Karpas-422 (cell line): ENCODE data around the gene KLRF2. TPM values are rescaled to one million over a fixed set of nuclear protein-coding genes. Genes with fewer than 3 reads are reported as not detected.
"Not testable (repeated sequence)": the region's sequence is repeated elsewhere in the genome, so short reads cannot be mapped to it uniquely, and the experiment has no call there.

Experiments
- DNase-seq: peaks from one replicate; pipeline ENCODE4 v3.0.0-alpha.2; 2015
- H2AFZ ChIP-seq: fragments of 200-600 bp; sonication (generic); 2 replicates; pipeline ENCODE4 v1.6.1; 2014; ENCODE audit warnings: antibody characterized with exemption, low read length, mixed read lengths
- H3K27ac ChIP-seq: fragments of 200-600 bp; sonication (generic); 2 replicates; pipeline ENCODE4 v1.5.1; 2014; ENCODE audit warnings: mild to moderate bottlenecking, low read length, moderate library complexity
- H3K27me3 ChIP-seq: fragments of 200-600 bp; sonication (generic); 2 replicates; pipeline ENCODE4 v1.6.1; 2014; ENCODE audit warnings: low read length, mixed read lengths
- H3K36me3 ChIP-seq: fragments of 200-600 bp; sonication (generic); 2 replicates; pipeline ENCODE4 v1.6.1; 2014; ENCODE audit warnings: low read length, mixed read lengths; ENCODE audit not compliant: insufficient read depth
- H3K4me1 ChIP-seq: fragments of 200-600 bp; sonication (generic); 2 replicates; pipeline ENCODE4 v1.6.1; 2014; ENCODE audit warnings: mild to moderate bottlenecking, low read length, mixed read lengths
- H3K4me2 ChIP-seq: fragments of 200-600 bp; sonication (generic); 2 replicates; pipeline ENCODE4 v1.6.1; 2014; ENCODE audit warnings: low read length, low read depth, mild to moderate bottlenecking; ENCODE audit not compliant: poor library complexity, severe bottlenecking
- H3K4me3 ChIP-seq: fragments of 200-600 bp; sonication (generic); 2 replicates; pipeline ENCODE4 v1.5.1; 2014; ENCODE audit warnings: mild to moderate bottlenecking, antibody characterized with exemption, low read length, mixed read lengths
- H3K79me2 ChIP-seq: fragments of 200-600 bp; sonication (generic); 2 replicates; pipeline ENCODE4 v1.6.1; 2014; ENCODE audit warnings: mild to moderate bottlenecking, low read length, mixed read lengths
- H3K9ac ChIP-seq: fragments of 200-600 bp; sonication (generic); 2 replicates; pipeline ENCODE4 v1.6.0; 2014; ENCODE audit warnings: low read length
- H3K9me2 ChIP-seq: fragments of 200-600 bp; sonication (generic), shearing (Covaris generic); replicated peaks from 2 replicates; pipeline ENCODE4 v1.6.0; 2014; ENCODE audit warnings: mild to moderate bottlenecking, low read length, moderate library complexity; ENCODE audit not compliant: insufficient read depth
- H3K9me3 ChIP-seq: fragments of 300-700, 200-600 bp; sonication (generic); 2 replicates; pipeline ENCODE4 v1.6.1; 2014; ENCODE audit warnings: low read length, mixed read lengths
- H4K20me1 ChIP-seq: fragments of 200-600 bp; sonication (generic); 2 replicates; pipeline ENCODE4 v1.6.1; 2014; ENCODE audit warnings: mild to moderate bottlenecking, antibody characterized with exemption, low read length, low read depth; ENCODE audit not compliant: insufficient read depth
- total RNA-seq: library from RNA; depleted of rRNA; stranded (reverse); fragments of >200 nt; shearing (Covaris generic); gene quantifications from 2 replicates; pipeline ENCODE4 v1.2.3, GENCODE V29; 2014; ENCODE audit warnings: low replicate concordance

Gene KLRF2
- total RNA-seq, 1 experiment from 2014 or later = not detected

DNA sequence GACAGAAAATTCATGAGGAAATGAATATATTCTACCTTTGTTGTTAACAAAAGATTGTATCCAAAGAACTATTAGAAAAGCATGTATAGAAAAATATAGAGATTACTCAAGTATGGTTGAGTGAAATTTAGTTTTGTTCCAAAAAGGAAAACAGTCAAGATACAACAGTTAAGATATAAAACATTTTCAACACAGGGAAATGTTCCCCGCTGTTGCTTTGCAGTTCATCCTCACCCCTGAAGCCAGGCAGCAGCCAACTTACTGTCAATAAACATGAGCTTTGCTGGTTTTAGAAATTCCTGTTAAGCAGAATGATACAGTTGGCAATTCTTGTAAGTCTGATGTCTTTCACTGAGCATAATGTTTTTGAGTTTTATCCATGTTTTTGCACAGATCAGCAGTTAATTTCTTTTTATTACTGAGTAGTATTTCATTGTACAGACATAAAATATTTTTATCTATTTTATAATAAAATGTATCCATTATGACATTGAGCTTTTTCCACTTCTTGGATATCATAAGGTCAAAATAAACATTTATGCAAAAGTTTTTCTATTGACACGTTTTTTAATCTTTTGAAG, 10.9 kb upstream of the KLRF2 start:
- no peaks in the 10 kb centered on the region for H4K20me1 ChIP-seq
- peak overlapping the region; percentile 51; the same call in 1 of the 2 replicates for H3K4me3 ChIP-seq
- H3K79me2 ChIP-seq = no peaks in the 10 kb centered on the region
- H3K9me3 ChIP-seq = no peaks in the 10 kb centered on the region
- H3K27ac ChIP-seq = no peak overlapping the region
- no peak for DNase-seq
- 0 out of 2 replicates have a peak, but pooled peaks cover 2% of the 10 kb centered on the region for H3K27me3 ChIP-seq
- H3K9ac ChIP-seq = peak overlapping the region; percentile 40; the same call in 1 of the 2 replicates
- H3K36me3 ChIP-seq = no peaks in the 10 kb centered on the region
- no peaks in the 10 kb centered on the region for H3K9me2 ChIP-seq
- H2AFZ ChIP-seq = peak overlapping the region; percentile 72
- peaks cover 16% of the 10 kb centered on the region for H3K4me1 ChIP-seq
- H3K4me2 ChIP-seq = peak overlapping the region; percentile 69

DNA sequence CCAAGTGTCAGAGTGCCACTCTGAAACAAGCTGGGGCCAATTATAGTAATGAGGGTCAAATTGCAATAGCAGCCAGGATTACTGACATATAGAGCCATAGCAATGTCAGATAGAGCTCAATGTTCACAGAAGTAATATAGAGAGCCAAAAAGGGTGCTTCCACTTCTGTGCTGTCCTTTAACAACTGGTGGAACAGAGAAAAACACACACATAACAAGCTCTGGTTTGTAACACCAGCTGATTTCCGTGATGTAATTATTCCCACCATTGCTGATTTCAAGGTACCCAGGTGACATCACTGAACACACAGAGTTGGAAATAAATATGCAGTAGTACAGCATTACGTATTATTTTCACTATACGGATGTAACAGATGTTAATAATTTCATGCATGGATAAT, 9.1 kb upstream of the KLRF2 start:
- no peak overlapping the region for H3K4me3 ChIP-seq
- H3K27ac ChIP-seq = no peak overlapping the region
- no peak overlapping the region for H2AFZ ChIP-seq
- no peaks in the 10 kb centered on the region for H3K9me3 ChIP-seq
- H3K9me2 ChIP-seq = no peaks in the 10 kb centered on the region
- H3K4me1 ChIP-seq = peaks cover 14% of the 10 kb centered on the region
- no peak overlapping the region for H3K9ac ChIP-seq
- 0 out of 2 replicates have a peak, but pooled peaks cover 2% of the 10 kb centered on the region for H3K27me3 ChIP-seq
- no peak overlapping the region for H3K4me2 ChIP-seq
- no peaks in the 10 kb centered on the region for H4K20me1 ChIP-seq
- no peaks in the 10 kb centered on the region for H3K36me3 ChIP-seq
- no peaks in the 10 kb centered on the region for H3K79me2 ChIP-seq
- DNase-seq = no peak

DNA sequence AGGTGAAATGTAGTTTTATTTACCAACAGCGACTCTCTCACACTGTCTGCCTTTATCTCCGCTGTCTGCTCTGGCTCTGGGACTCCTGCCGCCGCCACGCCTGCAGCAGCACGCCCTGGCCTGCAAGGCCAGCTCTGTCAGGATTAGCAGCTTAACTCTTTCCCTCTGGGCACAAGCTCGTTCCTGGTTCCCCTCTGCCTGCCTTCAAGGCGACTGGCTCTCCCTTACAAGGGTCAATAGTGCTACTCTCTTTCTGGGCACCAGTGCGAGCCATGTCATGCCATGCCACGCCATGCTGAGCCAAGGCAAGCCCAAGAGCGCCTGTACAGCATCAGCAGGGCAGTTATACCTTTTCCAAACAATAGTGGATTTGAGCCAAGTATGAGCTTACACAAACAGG, 8.5 kb upstream of the KLRF2 start:
- Histone ChIP-seq H4K20me1 (no peaks in the 10 kb centered on the region), H3K36me3 (no peaks in the 10 kb centered on the region), H3K9me2 (no peaks in the 10 kb centered on the region), H3K4me3 (no peak overlapping the region), H3K9me3 (no peaks in the 10 kb centered on the region), H3K4me1 (peaks cover 14% of the 10 kb centered on the region), H2AFZ (no peak overlapping the region), H3K79me2 (no peaks in the 10 kb centered on the region), H3K27me3 (0 out of 2 replicates have a peak, but pooled peaks cover 2% of the 10 kb centered on the region), H3K4me2 (no peak overlapping the region), H3K27ac (no peak overlapping the region), H3K9ac (no peak overlapping the region)
- no peak for DNase-seq

DNA sequence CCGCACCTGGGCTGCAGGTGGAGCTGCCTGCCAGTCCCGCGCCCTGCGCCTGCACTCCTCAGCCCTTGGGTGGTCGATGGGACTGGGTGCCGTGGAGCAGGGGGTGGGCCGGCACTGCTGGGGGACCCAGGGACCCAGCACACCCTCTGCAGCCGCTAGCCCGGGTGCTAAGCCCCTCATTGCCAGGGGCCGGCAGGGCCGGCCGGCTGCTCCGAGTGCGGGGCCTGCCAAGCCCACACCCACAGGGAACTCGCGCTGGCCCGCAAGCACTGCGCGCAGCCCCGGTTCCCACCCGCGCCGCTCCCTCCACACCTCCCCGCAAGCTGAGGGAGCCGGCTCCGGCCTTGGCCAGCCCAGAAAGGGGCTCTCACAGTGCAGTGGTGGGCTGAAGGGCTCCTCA, 5.2 kb upstream of the KLRF2 start:
- not testable (repeated sequence) for H3K27me3 ChIP-seq, H3K9me2 ChIP-seq

DNA sequence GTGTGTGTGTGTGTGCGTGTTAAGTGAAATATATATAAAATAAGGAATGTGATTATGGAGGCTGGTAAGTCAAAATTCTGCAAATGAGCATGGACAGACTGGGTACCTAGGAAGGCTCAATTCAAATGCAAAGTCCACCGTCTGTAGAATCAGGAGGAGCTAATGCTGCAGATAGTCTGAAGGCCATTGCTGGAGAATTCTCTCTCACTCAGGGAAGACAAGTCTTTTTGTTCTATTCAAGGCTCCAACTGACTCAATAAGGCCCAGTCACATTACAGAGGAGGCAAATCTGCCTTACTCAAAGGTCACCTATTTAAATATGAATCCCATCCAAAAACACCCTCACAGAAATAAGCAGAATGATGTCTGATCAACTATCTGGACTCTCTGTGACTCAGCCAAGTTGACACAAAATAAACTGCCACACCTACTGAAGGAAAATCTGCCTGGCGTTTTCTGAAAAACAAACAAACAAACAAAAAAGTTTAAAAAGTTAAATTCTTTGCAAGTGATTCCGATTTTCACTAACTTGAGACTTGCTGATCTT, 684 bp upstream of the KLRF2 start:
- Histone ChIP-seq H2AFZ (no peak overlapping the region), H3K4me1 (no peaks in the 10 kb centered on the region), H3K4me3 (no peak overlapping the region), H3K9ac (no peak overlapping the region), H3K36me3 (no peaks in the 10 kb centered on the region), H3K4me2 (no peak overlapping the region), H3K27me3 (no peaks in the 10 kb centered on the region), H3K9me2 (no peaks in the 10 kb centered on the region), H3K79me2 (no peaks in the 10 kb centered on the region), H4K20me1 (no peaks in the 10 kb centered on the region), H3K9me3 (no peaks in the 10 kb centered on the region), H3K27ac (no peak overlapping the region)
- DNase-seq = no peak

More for the DNA sequence above, 5.2 kb upstream of the KLRF2 start:
- H3K9me3 ChIP-seq, H3K27ac ChIP-seq, H4K20me1 ChIP-seq, H3K36me3 ChIP-seq, H3K79me2 ChIP-seq, H2AFZ ChIP-seq, H3K9ac ChIP-seq, DNase-seq, H3K4me3 ChIP-seq, H3K4me2 ChIP-seq, H3K4me1 ChIP-seq: not testable (repeated sequence)

DNA sequence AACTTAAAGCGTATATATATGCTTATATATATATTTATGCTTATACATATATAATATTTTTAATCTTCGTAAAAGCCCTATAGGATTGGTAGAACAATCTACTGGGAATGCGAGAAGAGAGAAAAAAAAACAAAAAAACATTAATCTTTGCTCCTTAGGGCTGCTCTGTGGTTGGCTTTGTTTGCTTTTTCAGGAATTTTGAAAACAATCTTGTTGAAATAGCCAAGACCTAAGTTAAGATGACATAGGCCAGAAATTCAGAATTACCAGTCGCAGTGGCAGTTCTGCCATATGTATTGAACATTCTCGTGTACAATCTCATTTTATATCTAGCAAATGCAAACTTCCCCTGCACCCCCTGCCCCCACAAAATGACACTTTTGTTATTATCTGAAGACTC, 699 bp downstream of the KLRF2 start:
- Histone ChIP-seq H2AFZ (no peak overlapping the region), H3K4me1 (no peaks in the 10 kb centered on the region)

DNA sequence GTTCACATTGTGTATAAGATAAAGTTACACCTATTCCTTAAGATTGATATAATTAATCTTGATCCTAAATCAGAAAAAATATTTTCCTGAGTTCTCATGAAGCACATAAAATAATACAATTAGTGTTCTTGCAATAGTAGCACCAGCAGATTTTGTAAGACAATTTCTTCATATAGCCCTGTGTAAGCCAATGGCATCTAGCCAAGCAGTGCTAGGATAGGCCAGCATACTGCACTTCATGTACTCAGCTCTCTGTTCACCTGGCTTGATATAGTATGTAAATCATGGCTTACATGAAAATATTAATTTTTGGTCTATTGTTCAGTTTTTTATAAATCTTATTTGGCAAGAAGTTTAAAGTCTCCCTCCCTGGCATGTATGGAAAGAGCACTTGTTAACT, 1.9 kb downstream of the KLRF2 start:
- Histone ChIP-seq H3K27ac (no peak overlapping the region), H2AFZ (no peak overlapping the region), H3K9me3 (no peaks in the 10 kb centered on the region), H3K4me2 (no peak overlapping the region), H3K4me1 (no peaks in the 10 kb centered on the region), H3K9me2 (no peaks in the 10 kb centered on the region), H3K9ac (no peak overlapping the region), H3K27me3 (no peaks in the 10 kb centered on the region), H3K36me3 (no peaks in the 10 kb centered on the region), H3K79me2 (no peaks in the 10 kb centered on the region), H4K20me1 (no peaks in the 10 kb centered on the region), H3K4me3 (no peak overlapping the region)
- no peak for DNase-seq

More for the DNA sequence above, 699 bp downstream of the KLRF2 start:
- Histone ChIP-seq H3K36me3 (no peaks in the 10 kb centered on the region), H3K27ac (no peak overlapping the region), H3K27me3 (no peaks in the 10 kb centered on the region), H3K4me2 (no peak overlapping the region), H3K9ac (no peak overlapping the region), H4K20me1 (no peaks in the 10 kb centered on the region), H3K4me3 (no peak overlapping the region), H3K9me3 (no peaks in the 10 kb centered on the region), H3K79me2 (no peaks in the 10 kb centered on the region), H3K9me2 (no peaks in the 10 kb centered on the region)
- no peak for DNase-seq

DNA sequence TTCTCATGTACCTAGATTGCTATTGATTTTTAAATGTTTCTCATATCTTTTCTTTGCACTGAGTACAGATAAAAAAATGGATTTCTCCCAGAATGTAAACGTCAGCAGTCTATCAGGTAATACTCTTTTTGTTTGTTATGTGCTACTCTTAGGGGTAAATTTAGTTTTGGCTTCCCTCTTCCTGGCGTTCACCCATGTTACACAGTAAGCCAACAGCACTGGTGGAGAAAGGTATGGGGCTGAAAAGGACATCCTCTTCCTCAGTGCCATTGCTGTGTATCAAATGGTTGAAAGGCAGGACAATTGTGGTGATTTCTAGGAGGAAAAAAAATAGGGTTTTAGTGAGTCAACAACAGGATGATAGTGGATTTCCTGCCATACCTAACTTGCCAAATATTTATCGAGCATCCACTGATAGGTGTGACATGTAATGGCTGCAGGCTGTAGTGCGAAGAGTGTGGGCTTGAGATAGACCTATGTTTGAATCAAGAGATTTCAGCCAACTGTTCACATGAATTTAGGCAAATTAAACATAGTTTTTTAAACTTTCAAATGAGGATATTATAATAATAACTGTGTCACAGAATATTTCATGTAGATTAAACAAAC, 7.5 kb downstream of the KLRF2 start:
- Histone ChIP-seq H3K9me3 (no peaks in the 10 kb centered on the region), H3K4me1 (no peaks in the 10 kb centered on the region), H3K4me3 (no peak overlapping the region), H3K9me2 (no peaks in the 10 kb centered on the region), H2AFZ (no peak overlapping the region), H3K27ac (no peak overlapping the region), H3K9ac (no peak overlapping the region), H3K27me3 (no peaks in the 10 kb centered on the region), H4K20me1 (no peaks in the 10 kb centered on the region), H3K4me2 (no peak overlapping the region), H3K36me3 (no peaks in the 10 kb centered on the region), H3K79me2 (no peaks in the 10 kb centered on the region)
- no peak for DNase-seq
